ENCODE results near the gene FBLN2. TPM values are rescaled to one million over a fixed set of nuclear protein-coding genes. Genes with fewer than 3 reads are reported as not detected.

The FBLN2 gene
- total RNA-seq, 1 experiment from 2014 or later, result 33.6 TPM

GRCh38 chr3:13624671-13625125, 75.8 kb downstream of the FBLN2 start:
- no peak for DNase-seq
- no peaks in the 10 kb centered on the region for H3K27me3 ChIP-seq
- H3K4me3 ChIP-seq, result no peak overlapping the region
- no peaks in the 10 kb centered on the region for H3K36me3 ChIP-seq
- no peaks in the 10 kb centered on the region for H3K9me3 ChIP-seq

- H3K36me3 ChIP-seq, result no peaks in the 10 kb centered on the region
- no peak overlapping the region for H3K4me3 ChIP-seq
- DNase-seq, result no peak
- H3K27me3 ChIP-seq, result no peaks in the 10 kb centered on the region
- no peaks in the 10 kb centered on the region for H3K9me3 ChIP-seq
Measured at GRCh38 chr3:13626396-13626795, 77.5 kb downstream of the FBLN2 start.

GRCh38 chr3:13626915-13627460, 78.1 kb downstream of the FBLN2 start:
- Histone ChIP-seq H3K36me3 (no peaks in the 10 kb centered on the region), H3K9me3 (no peaks in the 10 kb centered on the region), H3K4me3 (no peak overlapping the region), H3K27me3 (no peaks in the 10 kb centered on the region)
- no peak for DNase-seq

GRCh38 chr3:13627681-13628080, 78.8 kb downstream of the FBLN2 start:
- H3K9me3 ChIP-seq, result no peaks in the 10 kb centered on the region
- no peaks in the 10 kb centered on the region for H3K27me3 ChIP-seq
- DNase-seq, result no peak
- no peaks in the 10 kb centered on the region for H3K36me3 ChIP-seq
- H3K4me3 ChIP-seq, result no peak overlapping the region

GRCh38 chr3:13628432-13628831, 79.5 kb downstream of the FBLN2 start:
- no peak for DNase-seq
- no peaks in the 10 kb centered on the region for H3K27me3 ChIP-seq
- H3K9me3 ChIP-seq, result no peaks in the 10 kb centered on the region
- no peak overlapping the region for H3K4me3 ChIP-seq
- no peaks in the 10 kb centered on the region for H3K36me3 ChIP-seq

GRCh38 chr3:13628841-13629551, 80.1 kb downstream of the FBLN2 start:
- no peaks in the 10 kb centered on the region for H3K36me3 ChIP-seq
- H3K9me3 ChIP-seq, result no peaks in the 10 kb centered on the region
- H3K27me3 ChIP-seq, result no peaks in the 10 kb centered on the region
- no peak for DNase-seq
- H3K4me3 ChIP-seq, result no peak overlapping the region

- no peaks in the 10 kb centered on the region for H3K27me3 ChIP-seq
- DNase-seq, result no peak
- H3K36me3 ChIP-seq, result no peaks in the 10 kb centered on the region
- no peak overlapping the region for H3K4me3 ChIP-seq
- H3K9me3 ChIP-seq, result no peaks in the 10 kb centered on the region
Measured at GRCh38 chr3:13629644-13630043, 80.7 kb downstream of the FBLN2 start.

GRCh38 chr3:13631256-13631655, 82.3 kb downstream of the FBLN2 start:
- Histone ChIP-seq H3K36me3 (no peaks in the 10 kb centered on the region), H3K9me3 (no peaks in the 10 kb centered on the region), H3K27me3 (no peaks in the 10 kb centered on the region), H3K4me3 (no peak overlapping the region)
- DNase-seq, result no peak

GRCh38 chr3:13633176-13633575, 84.3 kb downstream of the FBLN2 start:
- no peaks in the 10 kb centered on the region for H3K27me3 ChIP-seq

GRCh38 chr3:13634151-13634550, 85.2 kb downstream of the FBLN2 start:
- Histone ChIP-seq H3K27me3 (no peaks in the 10 kb centered on the region), H3K9me3 (no peaks in the 10 kb centered on the region), H3K36me3 (no peaks in the 10 kb centered on the region), H3K4me3 (no peak overlapping the region)
- no peak for DNase-seq

More at GRCh38 chr3:13633176-13633575, 84.3 kb downstream of the FBLN2 start:
- Histone ChIP-seq H3K4me3 (no peak overlapping the region), H3K9me3 (no peaks in the 10 kb centered on the region), H3K36me3 (no peaks in the 10 kb centered on the region)
- DNase-seq, result no peak

- H3K9me3 ChIP-seq, result no peaks in the 10 kb centered on the region
- H3K27me3 ChIP-seq, result no peaks in the 10 kb centered on the region
- H3K4me3 ChIP-seq, result no peak overlapping the region
- H3K36me3 ChIP-seq, result no peaks in the 10 kb centered on the region
- no peak for DNase-seq
Measured at GRCh38 chr3:13634615-13635014, 85.7 kb downstream of the FBLN2 start.

GRCh38 chr3:13636186-13636585, 87.3 kb downstream of the FBLN2 start:
- Histone ChIP-seq H3K9me3 (no peaks in the 10 kb centered on the region), H3K4me3 (no peak overlapping the region), H3K36me3 (no peaks in the 10 kb centered on the region), H3K27me3 (no peaks in the 10 kb centered on the region)
- DNase-seq, result no peak

- Histone ChIP-seq H3K4me3 (no peak overlapping the region), H3K9me3 (no peaks in the 10 kb centered on the region), H3K36me3 (no peaks in the 10 kb centered on the region), H3K27me3 (no peaks in the 10 kb centered on the region)
- no peak for DNase-seq
Measured at GRCh38 chr3:13636874-13637273, 87.9 kb downstream of the FBLN2 start.

- Histone ChIP-seq H3K4me3 (no peak overlapping the region), H3K36me3 (no peaks in the 10 kb centered on the region), H3K9me3 (no peaks in the 10 kb centered on the region), H3K27me3 (no peaks in the 10 kb centered on the region)
- no peak for DNase-seq
Measured at GRCh38 chr3:13637311-13637891, 88.5 kb downstream of the FBLN2 start.

- no peak for DNase-seq
- Histone ChIP-seq H3K9me3 (no peaks in the 10 kb centered on the region), H3K27me3 (no peaks in the 10 kb centered on the region), H3K4me3 (no peak overlapping the region), H3K36me3 (no peaks in the 10 kb centered on the region)
Measured at GRCh38 chr3:13637953-13638352, 89.0 kb downstream of the FBLN2 start.

GRCh38 chr3:13638927-13639326, 90.0 kb downstream of the FBLN2 start:
- no peaks in the 10 kb centered on the region for H3K27me3 ChIP-seq
- no peaks in the 10 kb centered on the region for H3K9me3 ChIP-seq
- H3K36me3 ChIP-seq, result no peaks in the 10 kb centered on the region
- H3K4me3 ChIP-seq, result no peak overlapping the region
- no peak for DNase-seq

GRCh38 chr3:13642597-13642996, 93.7 kb downstream of the FBLN2 start:
- DNase-seq, result no peak
- Histone ChIP-seq H3K36me3 (no peaks in the 10 kb centered on the region), H3K9me3 (no peaks in the 10 kb centered on the region), H3K4me3 (no peak overlapping the region), H3K27me3 (no peaks in the 10 kb centered on the region)

Measured in MG63 (cell line).